ENCODE measurements around the gene TMEM120B. TPM values are rescaled to one million over a fixed set of nuclear protein-coding genes. Genes with fewer than 3 reads are reported as not detected.

The TMEM120B gene
- total RNA-seq, 2 donors from 2014 or later: 13.2 to 14.2 TPM

DNA sequence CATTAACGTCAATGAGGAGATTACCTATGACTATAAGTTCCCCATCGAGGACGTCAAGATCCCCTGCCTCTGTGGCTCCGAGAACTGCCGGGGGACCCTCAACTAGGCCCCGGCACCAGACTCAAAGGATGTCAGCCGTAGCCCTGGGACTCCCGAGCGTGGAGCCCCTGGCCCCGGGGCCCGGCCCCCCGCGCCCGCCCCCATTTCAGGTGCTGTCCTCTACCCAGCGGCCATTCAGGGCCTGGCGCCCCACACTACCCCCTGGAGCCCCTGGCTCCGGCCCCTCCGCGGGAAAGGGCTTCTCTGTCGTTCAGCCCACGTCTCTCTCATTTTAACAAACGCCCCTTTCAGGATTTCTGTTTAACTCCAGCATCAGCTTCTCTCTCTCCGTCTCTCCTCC, 117.6 kb downstream of the TMEM120B start:
- Histone ChIP-seq H3K4me3 (no peak overlapping the region), H3K9me3 (no peaks in the 10 kb centered on the region), H3K36me3 (replicated peaks in 1 of 2; ENCODE audit: insufficient read depth in 1 of 2, low read depth in 2 of 2) (peaks cover 12 to 28% of the 10 kb centered on the region in 2 donors), H3K4me1 (no peaks in the 10 kb centered on the region), H3K27ac (no peak overlapping the region), H3K27me3 (no peaks in the 10 kb centered on the region)
- intact Hi-C loops (cut with DNase I): no loop called here
- TF ChIP-seq, protein P1, sequence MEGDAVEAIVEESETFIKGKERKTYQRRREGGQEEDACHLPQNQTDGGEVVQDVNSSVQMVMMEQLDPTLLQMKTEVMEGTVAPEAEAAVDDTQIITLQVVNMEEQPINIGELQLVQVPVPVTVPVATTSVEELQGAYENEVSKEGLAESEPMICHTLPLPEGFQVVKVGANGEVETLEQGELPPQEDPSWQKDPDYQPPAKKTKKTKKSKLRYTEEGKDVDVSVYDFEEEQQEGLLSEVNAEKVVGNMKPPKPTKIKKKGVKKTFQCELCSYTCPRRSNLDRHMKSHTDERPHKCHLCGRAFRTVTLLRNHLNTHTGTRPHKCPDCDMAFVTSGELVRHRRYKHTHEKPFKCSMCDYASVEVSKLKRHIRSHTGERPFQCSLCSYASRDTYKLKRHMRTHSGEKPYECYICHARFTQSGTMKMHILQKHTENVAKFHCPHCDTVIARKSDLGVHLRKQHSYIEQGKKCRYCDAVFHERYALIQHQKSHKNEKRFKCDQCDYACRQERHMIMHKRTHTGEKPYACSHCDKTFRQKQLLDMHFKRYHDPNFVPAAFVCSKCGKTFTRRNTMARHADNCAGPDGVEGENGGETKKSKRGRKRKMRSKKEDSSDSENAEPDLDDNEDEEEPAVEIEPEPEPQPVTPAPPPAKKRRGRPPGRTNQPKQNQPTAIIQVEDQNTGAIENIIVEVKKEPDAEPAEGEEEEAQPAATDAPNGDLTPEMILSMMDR (IDR thresholded peaks at IDR 0.05): no peak
- TF ChIP-seq POLR2A (IDR thresholded peaks at IDR 0.05): no peak
- ATAC-seq: no peak
- 90 to 94% methylated on average over 23 of the region's 23 CpGs for WGBS, 2 donors
- no peak for DNase-seq

DNA sequence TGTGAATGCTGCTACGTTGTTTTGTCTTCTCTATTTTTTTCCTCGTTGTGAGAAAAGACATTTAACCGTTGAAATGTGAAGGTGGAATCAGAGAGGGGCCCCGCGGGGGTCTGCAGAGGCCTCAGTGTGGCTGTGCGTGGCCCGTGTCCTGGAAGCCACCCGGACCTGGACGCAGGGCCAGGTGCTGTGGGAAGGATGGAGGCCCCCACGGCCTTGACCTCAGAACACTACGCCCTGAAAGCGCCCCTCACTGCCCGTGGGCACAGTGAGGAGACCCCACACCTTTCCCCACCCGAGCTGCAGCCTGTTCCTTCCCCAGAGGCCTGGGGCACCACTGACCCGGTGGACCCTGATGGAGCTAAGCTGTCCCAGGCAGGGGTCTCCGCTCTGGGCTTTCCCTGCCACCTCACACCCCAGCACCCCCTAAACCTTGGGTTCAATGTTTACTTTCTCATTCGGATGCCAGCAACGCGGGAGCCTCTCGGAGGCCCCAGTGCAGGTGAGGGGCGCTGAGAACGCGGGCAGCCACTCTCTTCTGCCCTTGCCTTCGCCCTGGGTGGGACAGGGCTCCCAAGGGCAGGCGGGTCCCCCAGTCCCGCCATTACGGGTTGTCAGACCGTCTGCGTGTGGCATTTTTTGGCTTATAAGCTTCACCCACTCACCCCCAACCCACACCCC, 118.2 kb downstream of the TMEM120B start:
- ATAC-seq (no peak), DNase-seq (no peak)
- H3K27me3 ChIP-seq: no peaks in the 10 kb centered on the region
- H3K4me1 ChIP-seq: no peaks in the 10 kb centered on the region
- TF ChIP-seq POLR2A (IDR thresholded peaks at IDR 0.05): no peak
- TF ChIP-seq, protein P1 (IDR thresholded peaks at IDR 0.05): no peak
- no peaks in the 10 kb centered on the region for H3K9me3 ChIP-seq
- peaks cover 12 to 28% of the 10 kb centered on the region in 2 donors for H3K36me3 ChIP-seq (replicated peaks in 1 of 2; ENCODE audit: insufficient read depth in 1 of 2, low read depth in 2 of 2)
- H3K4me3 ChIP-seq: no peak overlapping the region
- WGBS, 2 donors: 87 to 88% methylated on average over 19 to 29 of the region's 29 CpGs
- intact Hi-C loops (cut with DNase I): no loop called here
- no peak overlapping the region for H3K27ac ChIP-seq

Other genes starting within 250 kb of the TMEM120B start
- 10 to 100 TPM; 17.8 to 26.5 TPM for gene KDM2B, start 131.7 kb upstream of the TMEM120B start, total RNA-seq
- gene ORAI1, start 86.2 kb upstream of the TMEM120B start, total RNA-seq: 1 to 10 TPM in 1 of 2 donors, under 1 TPM in 1; 0.66 to 3.9 TPM
- not detected for gene MORN3, start 43.1 kb upstream of the TMEM120B start, total RNA-seq
- 10 to 100 TPM in 1 of 2 donors, 1 to 10 TPM in 1; 9.9 to 10.2 TPM for gene RHOF, start 80.9 kb downstream of the TMEM120B start, total RNA-seq
- 10 to 100 TPM in 1 of 2 donors, 1 to 10 TPM in 1; 9.1 to 15.8 TPM for gene SETD1B, start 91.3 kb downstream of the TMEM120B start, total RNA-seq
- gene HPD, start 146.1 kb downstream of the TMEM120B start, total RNA-seq: 1 to 10 TPM; 3.0 to 5.7 TPM
- 10 to 100 TPM; 23.1 to 42.3 TPM for gene PSMD9, start 176.0 kb downstream of the TMEM120B start, total RNA-seq
- 1 to 10 TPM; 3.6 to 7.0 TPM for gene CFAP251, start 205.8 kb downstream of the TMEM120B start, total RNA-seq

Data from body of pancreas (tissue), 4 donors.